SK-N-SH treated with all-trans-retinoic acid at 6 μM for 48 hours (cell line): ENCODE data around the gene SYNDIG1.

ENCODE experiments used
- ATAC-seq: fragments of 200-7000 bp; cut with Tn5 transposase; 3 replicates; pipeline ENCODE4 v1.9.1; 2020; ENCODE audit warnings: mild to moderate bottlenecking, moderate library complexity
- ARNTL ChIP-seq: fragments of 450-650 bp; formaldehyde crosslinking; IDR thresholded peaks from 2 replicates; pipeline ENCODE4 v1.5.0; 2020; ENCODE audit warnings: low read depth, mild to moderate bottlenecking, moderate library complexity, borderline replicate concordance
- BACH2 ChIP-seq: fragments of 250-450 bp; sonication (Bioruptor Pico); IDR thresholded peaks from 2 replicates; pipeline ENCODE4 v1.9.0; 2021; ENCODE audit warnings: mild to moderate bottlenecking, borderline replicate concordance
- CREB5 ChIP-seq: fragments of 250-450 bp; sonication (Bioruptor Pico); IDR thresholded peaks from 2 replicates; pipeline ENCODE4 v1.5.1; 2020; ENCODE audit warnings: low read depth, mild to moderate bottlenecking, moderate library complexity
- CSDC2 ChIP-seq: fragments of 250-450 bp; sonication (Bioruptor Pico); IDR thresholded peaks from 2 replicates; pipeline ENCODE4 v1.5.0; 2020; ENCODE audit warnings: mild to moderate bottlenecking, moderate library complexity
- CSRNP3 ChIP-seq: fragments of 250-450 bp; sonication (Bioruptor Pico); IDR thresholded peaks from 2 replicates; pipeline ENCODE4 v1.5.1; 2021; ENCODE audit warnings: mild to moderate bottlenecking, moderate library complexity
- ESRRG ChIP-seq: fragments of 250-450 bp; sonication (Bioruptor Pico); IDR thresholded peaks from 2 replicates; pipeline ENCODE4 v1.6.1; 2021; ENCODE audit warnings: mild to moderate bottlenecking
- GLIS3 ChIP-seq: fragments of 250-450 bp; sonication (Bioruptor Pico); IDR thresholded peaks from 2 replicates; pipeline ENCODE4 v1.5.0; 2020; ENCODE audit warnings: mild to moderate bottlenecking, moderate library complexity
- ISL1 ChIP-seq: fragments of 250-450 bp; sonication (Bioruptor Pico); IDR thresholded peaks from 2 replicates; pipeline ENCODE4 v2.1.2; 2022; ENCODE audit warnings: mild to moderate bottlenecking, moderate library complexity
- OSR1 ChIP-seq: fragments of 250-450 bp; sonication (Bioruptor Pico); IDR thresholded peaks from 2 replicates; pipeline ENCODE4 v1.8.0; 2022; ENCODE audit warnings: moderate library complexity, mild to moderate bottlenecking, inconsistent platforms
- PATZ1 ChIP-seq: fragments of 250-450 bp; sonication (Bioruptor Pico); IDR thresholded peaks from 2 replicates; pipeline ENCODE4 v1.8.0; 2020; ENCODE audit warnings: mild to moderate bottlenecking, moderate library complexity, borderline replicate concordance
- POU6F1 ChIP-seq: fragments of 250-450 bp; sonication (Bioruptor Pico); IDR thresholded peaks from 2 replicates; pipeline ENCODE4 v1.8.0; 2021; ENCODE audit warnings: low read depth, mild to moderate bottlenecking, moderate library complexity, borderline replicate concordance
- PPARA ChIP-seq: fragments of 250-450 bp; sonication (Bioruptor Pico); IDR thresholded peaks from 2 replicates; pipeline ENCODE4 v1.5.0; 2020; ENCODE audit warnings: mild to moderate bottlenecking, borderline replicate concordance
- RARB ChIP-seq: fragments of 250-450 bp; sonication (Bioruptor Pico); IDR thresholded peaks from 2 replicates; pipeline ENCODE4 v1.8.0; 2021; ENCODE audit warnings: mild to moderate bottlenecking, moderate library complexity
- SNAI2 ChIP-seq: fragments of 250-450 bp; sonication (Bioruptor Pico); IDR thresholded peaks from 2 replicates; pipeline ENCODE4 v1.5.0; 2020; ENCODE audit warnings: mild to moderate bottlenecking, moderate library complexity
- TCF4 ChIP-seq: fragments of 250-450 bp; sonication (Bioruptor Pico); IDR thresholded peaks from 2 replicates; pipeline ENCODE4 v1.8.0; 2021; ENCODE audit warnings: mild to moderate bottlenecking, moderate library complexity, borderline replicate concordance
- TOX ChIP-seq: fragments of 250-450 bp; sonication (Bioruptor Pico); IDR thresholded peaks from 2 replicates; pipeline ENCODE4 v1.8.0; 2021; ENCODE audit warnings: mild to moderate bottlenecking, moderate library complexity, borderline replicate concordance
- TSHZ2 ChIP-seq: fragments of 250-450 bp; sonication (Bioruptor Pico); IDR thresholded peaks from 2 replicates; pipeline ENCODE4 v1.5.0; 2020; ENCODE audit warnings: mild to moderate bottlenecking, moderate library complexity
- ZC3H10 ChIP-seq: fragments of 250-450 bp; sonication (Bioruptor Pico); IDR thresholded peaks from 2 replicates; pipeline ENCODE4 v1.5.1; 2021; ENCODE audit warnings: mild to moderate bottlenecking, moderate library complexity
- ZFP3 ChIP-seq: fragments of 250-450 bp; sonication (Bioruptor Pico); IDR thresholded peaks from 2 replicates; pipeline ENCODE4 v1.5.0; 2020; ENCODE audit warnings: mild to moderate bottlenecking, moderate library complexity
- ZFP30 ChIP-seq: fragments of 450-650 bp; formaldehyde crosslinking; IDR thresholded peaks from 2 replicates; pipeline ENCODE4 v1.5.0; 2022; ENCODE audit warnings: mild to moderate bottlenecking, moderate library complexity
- ZNF565 ChIP-seq: fragments of 450-650 bp; formaldehyde crosslinking; conservative IDR thresholded peaks from 2 replicates; pipeline ENCODE4 v1.5.0; 2020; ENCODE audit warnings: low read depth, mild to moderate bottlenecking, moderate library complexity
- ZNF70 ChIP-seq: fragments of 450-650 bp; formaldehyde crosslinking; IDR thresholded peaks from 2 replicates; pipeline ENCODE4 v1.5.0; 2020; ENCODE audit warnings: mild to moderate bottlenecking, moderate library complexity
- ZNF8 ChIP-seq: fragments of 450-650 bp; formaldehyde crosslinking; IDR thresholded peaks from 2 replicates; pipeline ENCODE4 v1.5.0; 2020; ENCODE audit warnings: mild to moderate bottlenecking, moderate library complexity

SYNDIG1 gene

GRCh38 chr20:24580855-24581254 is 111.4 kb downstream of the SYNDIG1 start:
- TF ChIP-seq CSRNP3 (CRISPR knock-in tag) (no peak), ZNF8 (CRISPR knock-in tag) (no peak), PPARA (CRISPR knock-in tag) (no peak), ARNTL (CRISPR knock-in tag) (no peak), OSR1 (CRISPR knock-in tag) (no peak), RARB (CRISPR knock-in tag) (no peak), POU6F1 (no peak), TSHZ2 (CRISPR knock-in tag) (no peak), ZNF565 (CRISPR knock-in tag) (no peak), ZNF70 (CRISPR knock-in tag) (no peak), TCF4 (CRISPR knock-in tag) (no peak), ESRRG (CRISPR knock-in tag) (no peak), ZFP3 (CRISPR knock-in tag) (no peak), GLIS3 (CRISPR knock-in tag) (no peak), CSDC2 (CRISPR knock-in tag) (no peak), ZC3H10 (CRISPR knock-in tag) (no peak)
- no peak for ATAC-seq

GRCh38 chr20:24581443-24582170 is 112.2 kb downstream of the SYNDIG1 start:
- no peak for TF ChIP-seq CSRNP3 (CRISPR knock-in tag)
- no peak for ATAC-seq

- no peak for TF ChIP-seq ISL1 (CRISPR knock-in tag)
- no peak for TF ChIP-seq ZNF565 (CRISPR knock-in tag)
- no peak for TF ChIP-seq BACH2 (CRISPR knock-in tag)
- no peak for TF ChIP-seq ZNF70 (CRISPR knock-in tag)
- TF ChIP-seq ZNF8 (CRISPR knock-in tag): no peak
- TF ChIP-seq TOX (CRISPR knock-in tag): no peak
- TF ChIP-seq PATZ1 (CRISPR knock-in tag): no peak
- no peak for TF ChIP-seq PPARA (CRISPR knock-in tag)
- no peak for TF ChIP-seq ESRRG (CRISPR knock-in tag)
- no peak for TF ChIP-seq CSRNP3 (CRISPR knock-in tag)
- TF ChIP-seq CREB5 (CRISPR knock-in tag): no peak
- no peak for TF ChIP-seq ZC3H10 (CRISPR knock-in tag)
- no peak for TF ChIP-seq ZFP30 (CRISPR knock-in tag)
- no peak for TF ChIP-seq RARB (CRISPR knock-in tag)
- TF ChIP-seq SNAI2 (CRISPR knock-in tag): no peak
- ATAC-seq: no peak
Observed at GRCh38 chr20:24582373-24583168, 113.1 kb downstream of the SYNDIG1 start.
